HEK293 (cell line): ENCODE data around the gene CBX3.

Experiments
- CTCF ChIA-PET: fragments of 350-600 bp; formaldehyde crosslinking; extraction: SDS; loops from one replicate; lab custom pipeline; 2021; ENCODE audit warnings: antibody characterized with exemption; lab: Yijun Ruan, JAX
- POLR2A ChIA-PET: fragments of 300-600 bp; formaldehyde crosslinking; extraction: SDS; loops from one replicate; lab custom pipeline; 2020; ENCODE audit warnings: antibody characterized with exemption, inconsistent platforms; lab: Yijun Ruan, JAX
- H3K27ac ChIP-seq: fragments of 200-500 bp; sonication (Bioruptor generic); 2 replicates; pipeline ENCODE4 v1.5.1; 2014; ENCODE audit warnings: low read depth, low read length, control low read depth, inconsistent platforms; ENCODE audit errors: extremely low read depth
- H3K36me3 ChIP-seq, 2 experiments: fragments of 200-500 bp in 1 of 2; sonication (Bioruptor generic) in 1 of 2; 1 replicate in 1 of 2; 2 replicates in 1 of 2; pipeline ENCODE4 v1.5.1; 2014 to 2017; ENCODE audit warnings: inconsistent platforms in 2 of 2, low read length in 2 of 2; ENCODE audit not compliant: control insufficient read depth in 2 of 2, insufficient read depth in 1 of 2
- H3K4me1 ChIP-seq: fragments of 200-500 bp; sonication (Bioruptor generic); 2 replicates; pipeline ENCODE4 v1.5.1; 2014; ENCODE audit warnings: mild to moderate bottlenecking, low read length, inconsistent platforms; ENCODE audit not compliant: control insufficient read depth, insufficient read depth
- H3K4me3 ChIP-seq: 2 replicates; pipeline ENCODE4 v1.5.1; 2011; ENCODE audit warnings: low read depth, mild to moderate bottlenecking, control low read depth, low read length, moderate library complexity
- H3K9me3 ChIP-seq: fragments of 200-500 bp; sonication (Bioruptor generic); 2 replicates; pipeline ENCODE4 v1.5.1; 2014; ENCODE audit warnings: low read depth, low read length, inconsistent platforms; ENCODE audit not compliant: control insufficient read depth, insufficient read depth
- GFI1B ChIP-seq: fragments of 450-650 bp; formaldehyde crosslinking; IDR thresholded peaks from 2 replicates; pipeline ENCODE4 v1.5.1; 2016; ENCODE audit warnings: missing biosample characterization, missing genetic modification characterization
- IKZF3 ChIP-seq: fragments of 450-650 bp; IDR thresholded peaks from 2 replicates; pipeline ENCODE4 v1.5.0; 2018; ENCODE audit warnings: missing biosample characterization, mild to moderate bottlenecking, missing genetic modification characterization, moderate library complexity
- OVOL3 ChIP-seq: fragments of 450-650 bp; formaldehyde crosslinking; IDR thresholded peaks from 2 replicates; pipeline ENCODE4 v1.5.1; 2016; ENCODE audit warnings: missing biosample characterization, missing genetic modification characterization
- ZFP37 ChIP-seq: fragments of 450-650 bp; formaldehyde crosslinking; IDR thresholded peaks from 2 replicates; pipeline ENCODE4 v1.5.1; 2016; ENCODE audit warnings: missing biosample characterization, missing genetic modification characterization
- ZFP69B ChIP-seq: fragments of 450-650 bp; formaldehyde crosslinking; IDR thresholded peaks from 2 replicates; pipeline ENCODE4 v1.5.1; 2016; ENCODE audit warnings: missing biosample characterization, missing genetic modification characterization
- ZIC2 ChIP-seq: fragments of 450-650 bp; formaldehyde crosslinking; IDR thresholded peaks from 2 replicates; pipeline ENCODE4 v1.5.1; 2016; ENCODE audit warnings: missing biosample characterization, missing genetic modification characterization
- ZNF274 ChIP-seq, 2 experiments: fragments of 200-500 bp in 1 of 2; fragments of 450-650 bp in 1 of 2; sonication (Bioruptor generic) in 1 of 2; formaldehyde crosslinking in 1 of 2; IDR thresholded peaks; 2 replicates each; pipeline versions ENCODE4 v1.5.1 to v1.6.1; 2014 to 2016; ENCODE audit warnings: borderline replicate concordance in 1 of 2, inconsistent platforms in 1 of 2, low read length in 1 of 2, missing biosample characterization in 1 of 2, missing genetic modification characterization in 1 of 2
- ZNF391 ChIP-seq: fragments of 450-650 bp; formaldehyde crosslinking; IDR thresholded peaks from 2 replicates; pipeline ENCODE4 v1.5.1; 2016; ENCODE audit warnings: low read depth, missing biosample characterization, missing genetic modification characterization, borderline replicate concordance
- ZNF394 ChIP-seq: fragments of 450-650 bp; formaldehyde crosslinking; IDR thresholded peaks from 2 replicates; pipeline ENCODE4 v1.5.1; 2016; ENCODE audit warnings: missing biosample characterization, missing genetic modification characterization, mild to moderate bottlenecking, moderate library complexity, borderline replicate concordance
- ZNF404 ChIP-seq: fragments of 450-650 bp; formaldehyde crosslinking; IDR thresholded peaks from 2 replicates; pipeline ENCODE4 v1.5.1; 2017; ENCODE audit warnings: missing biosample characterization, missing genetic modification characterization
- ZNF555 ChIP-seq: fragments of 450-650 bp; formaldehyde crosslinking; conservative IDR thresholded peaks from 2 replicates; pipeline ENCODE4 v1.5.1; 2017; ENCODE audit warnings: missing biosample characterization, mild to moderate bottlenecking, missing genetic modification characterization, inconsistent platforms
- ZNF747 ChIP-seq: fragments of 450-650 bp; formaldehyde crosslinking; IDR thresholded peaks from 2 replicates; pipeline ENCODE4 v1.5.1; 2016; ENCODE audit warnings: missing biosample characterization, missing genetic modification characterization
- TF ChIP-seq, protein P1 (sequence below): fragments of 450-650 bp; formaldehyde crosslinking; IDR thresholded peaks from 2 replicates; pipeline ENCODE4 v1.5.1; 2017; ENCODE audit warnings: missing biosample characterization, missing genetic modification characterization
- TF ChIP-seq, protein P2 (sequence below): fragments of 450-650 bp; formaldehyde crosslinking; IDR thresholded peaks from 2 replicates; pipeline ENCODE4 v1.5.1; 2017; ENCODE audit warnings: missing biosample characterization, missing genetic modification characterization
- TF ChIP-seq, protein P3 (sequence below): fragments of 450-650 bp; formaldehyde crosslinking; IDR thresholded peaks from 2 replicates; pipeline ENCODE4 v1.5.1; 2016; ENCODE audit warnings: missing biosample characterization, missing genetic modification characterization
- TF ChIP-seq, protein P4 (sequence below): fragments of 450-650 bp; formaldehyde crosslinking; IDR thresholded peaks from 2 replicates; pipeline ENCODE4 v1.5.1; 2016; ENCODE audit warnings: missing biosample characterization, missing genetic modification characterization

Gene CBX3

DNA sequence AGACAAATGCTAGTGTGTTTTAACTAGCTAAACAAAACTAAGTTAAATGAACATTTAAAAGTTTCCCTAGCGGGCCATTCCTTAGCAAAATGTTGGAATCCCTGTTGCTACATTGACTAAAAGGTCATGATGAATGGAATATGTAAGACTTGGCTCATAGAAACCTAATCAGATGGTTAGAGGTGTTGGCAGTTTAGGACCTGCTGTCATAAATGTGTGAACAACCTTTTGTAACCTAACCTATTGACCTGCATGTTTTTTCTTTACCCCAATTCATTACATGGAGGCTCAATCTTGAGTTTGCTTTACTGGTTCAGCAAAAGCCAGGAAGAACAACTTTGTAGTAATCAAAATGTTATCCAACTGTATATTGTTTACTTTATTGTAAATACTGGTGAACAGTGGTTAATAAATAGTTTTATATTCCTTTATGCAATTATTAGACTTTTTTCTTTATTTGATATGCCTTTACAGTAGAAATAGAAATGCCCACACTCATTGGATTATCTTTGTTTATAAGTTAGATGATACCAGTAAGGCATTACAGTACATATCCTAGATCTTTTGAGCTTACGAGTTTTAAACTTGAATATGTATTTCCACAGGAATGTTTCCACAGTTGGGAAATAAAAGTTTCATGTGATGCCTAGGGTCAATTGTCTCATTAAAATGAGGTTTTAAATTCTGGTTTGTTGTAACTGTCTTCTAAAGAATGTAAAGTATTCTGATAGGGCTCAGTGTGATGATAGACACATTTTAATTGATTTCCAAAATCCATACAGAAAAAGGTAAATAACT is 11.6 kb downstream of the CBX3 start:
- H3K27ac ChIP-seq, result no peak overlapping the region
- CTCF ChIA-PET, result no interaction called here
- H3K9me3 ChIP-seq, result no peaks in the 10 kb centered on the region
- H3K4me1 ChIP-seq, result no peaks in the 10 kb centered on the region
- H3K36me3 ChIP-seq, result peaks cover 43 to 46% of the 10 kb centered on the region in 2 experiments
- TF ChIP-seq ZFP37, result no peak
- TF ChIP-seq ZNF747 (tag by site-specific recombination), result no peak
- TF ChIP-seq GFI1B, result no peak
- TF ChIP-seq, protein P1, sequence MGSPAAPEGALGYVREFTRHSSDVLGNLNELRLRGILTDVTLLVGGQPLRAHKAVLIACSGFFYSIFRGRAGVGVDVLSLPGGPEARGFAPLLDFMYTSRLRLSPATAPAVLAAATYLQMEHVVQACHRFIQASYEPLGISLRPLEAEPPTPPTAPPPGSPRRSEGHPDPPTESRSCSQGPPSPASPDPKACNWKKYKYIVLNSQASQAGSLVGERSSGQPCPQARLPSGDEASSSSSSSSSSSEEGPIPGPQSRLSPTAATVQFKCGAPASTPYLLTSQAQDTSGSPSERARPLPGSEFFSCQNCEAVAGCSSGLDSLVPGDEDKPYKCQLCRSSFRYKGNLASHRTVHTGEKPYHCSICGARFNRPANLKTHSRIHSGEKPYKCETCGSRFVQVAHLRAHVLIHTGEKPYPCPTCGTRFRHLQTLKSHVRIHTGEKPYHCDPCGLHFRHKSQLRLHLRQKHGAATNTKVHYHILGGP, result no peak
- TF ChIP-seq ZNF555 (tag by site-specific recombination), result no peak
- TF ChIP-seq, protein P2, sequence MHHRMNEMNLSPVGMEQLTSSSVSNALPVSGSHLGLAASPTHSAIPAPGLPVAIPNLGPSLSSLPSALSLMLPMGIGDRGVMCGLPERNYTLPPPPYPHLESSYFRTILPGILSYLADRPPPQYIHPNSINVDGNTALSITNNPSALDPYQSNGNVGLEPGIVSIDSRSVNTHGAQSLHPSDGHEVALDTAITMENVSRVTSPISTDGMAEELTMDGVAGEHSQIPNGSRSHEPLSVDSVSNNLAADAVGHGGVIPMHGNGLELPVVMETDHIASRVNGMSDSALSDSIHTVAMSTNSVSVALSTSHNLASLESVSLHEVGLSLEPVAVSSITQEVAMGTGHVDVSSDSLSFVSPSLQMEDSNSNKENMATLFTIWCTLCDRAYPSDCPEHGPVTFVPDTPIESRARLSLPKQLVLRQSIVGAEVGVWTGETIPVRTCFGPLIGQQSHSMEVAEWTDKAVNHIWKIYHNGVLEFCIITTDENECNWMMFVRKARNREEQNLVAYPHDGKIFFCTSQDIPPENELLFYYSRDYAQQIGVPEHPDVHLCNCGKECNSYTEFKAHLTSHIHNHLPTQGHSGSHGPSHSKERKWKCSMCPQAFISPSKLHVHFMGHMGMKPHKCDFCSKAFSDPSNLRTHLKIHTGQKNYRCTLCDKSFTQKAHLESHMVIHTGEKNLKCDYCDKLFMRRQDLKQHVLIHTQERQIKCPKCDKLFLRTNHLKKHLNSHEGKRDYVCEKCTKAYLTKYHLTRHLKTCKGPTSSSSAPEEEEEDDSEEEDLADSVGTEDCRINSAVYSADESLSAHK (tag by site-specific recombination), result no peak
- no peak for TF ChIP-seq ZIC2 (tag by site-specific recombination)
- TF ChIP-seq ZNF391 (tag by site-specific recombination), result no peak
- no peak for TF ChIP-seq ZNF274 (IDR thresholded peaks at IDR 0.05; ENCODE audit: low read length)
- no peak for TF ChIP-seq ZNF274 (tag by site-specific recombination; IDR thresholded peaks at IDR 0.05; ENCODE audit: borderline replicate concordance)
- TF ChIP-seq ZFP69B (tag by site-specific recombination), result no peak
- no peak for TF ChIP-seq ZNF394 (tag by site-specific recombination)
- TF ChIP-seq, all 188 proteins: peak for 0
- POLR2A ChIA-PET, result interaction anchor here (1.0 to 2.0 kb wide), 3 partner anchors 9 to 26 kb away, joined by 3 to 13 read pairs (median 5); partner anchors contain the start of genes CBX3 and HNRNPA2B1
- no peak overlapping the region for H3K4me3 ChIP-seq

DNA sequence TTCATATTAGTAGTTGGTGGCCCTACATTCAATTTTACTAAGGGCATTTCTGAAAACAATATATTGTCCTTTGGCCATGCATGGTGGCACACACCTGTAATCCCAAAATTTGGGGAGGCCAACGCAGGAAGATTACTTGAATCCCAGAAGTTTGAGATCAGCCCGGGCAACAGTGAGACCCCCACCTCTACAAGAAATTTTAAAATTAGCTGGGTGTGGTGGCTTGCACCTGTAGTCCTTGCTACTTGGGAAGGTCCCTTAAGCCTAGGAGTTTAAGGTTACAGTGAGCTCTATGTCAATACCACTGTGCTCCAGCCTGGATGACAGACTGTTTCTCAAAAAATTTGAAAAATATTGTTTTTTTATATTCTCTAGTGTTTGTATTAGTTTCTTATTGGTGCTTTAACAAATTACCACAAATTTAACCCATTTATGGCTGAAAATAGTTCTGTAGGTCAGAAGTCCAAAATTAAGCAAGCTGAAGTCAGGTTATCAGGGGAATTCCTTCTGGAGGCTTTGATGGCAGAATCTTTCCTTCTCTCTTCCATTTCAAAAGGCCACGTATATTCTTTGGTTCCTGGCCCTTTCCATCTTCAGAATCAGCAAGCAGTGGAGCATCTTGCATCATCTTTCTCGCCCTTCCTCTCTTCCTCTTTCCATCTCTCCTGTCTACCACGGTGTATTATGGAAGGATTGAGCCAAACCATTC is 12.4 kb downstream of the CBX3 start:
- Histone ChIP-seq H3K4me1 (no peaks in the 10 kb centered on the region), H3K36me3 (peaks cover 34 to 40% of the 10 kb centered on the region in 2 experiments), H3K9me3 (no peaks in the 10 kb centered on the region), H3K27ac (no peak overlapping the region), H3K4me3 (no peak overlapping the region)
- POLR2A ChIA-PET, result interaction anchor here (1.0 to 2.0 kb wide), 3 partner anchors 10 to 27 kb away, joined by 3 to 13 read pairs (median 5); partner anchors contain the start of genes CBX3 and HNRNPA2B1
- CTCF ChIA-PET, result interaction anchor here (0.7 kb wide), 1 partner anchor 136 kb away, joined by 3 read pairs; no protein-coding TSS in a partner anchor
- 0 out of 2 replicates have a peak, but pooled peaks have one; percentile 17 for TF ChIP-seq IKZF3 (tag by site-specific recombination)
- no peak for TF ChIP-seq ZFP69B (tag by site-specific recombination)
- TF ChIP-seq ZNF404, result no peak
- no peak for TF ChIP-seq OVOL3 (tag by site-specific recombination)
- TF ChIP-seq, all 188 proteins: peak for 1

DNA sequence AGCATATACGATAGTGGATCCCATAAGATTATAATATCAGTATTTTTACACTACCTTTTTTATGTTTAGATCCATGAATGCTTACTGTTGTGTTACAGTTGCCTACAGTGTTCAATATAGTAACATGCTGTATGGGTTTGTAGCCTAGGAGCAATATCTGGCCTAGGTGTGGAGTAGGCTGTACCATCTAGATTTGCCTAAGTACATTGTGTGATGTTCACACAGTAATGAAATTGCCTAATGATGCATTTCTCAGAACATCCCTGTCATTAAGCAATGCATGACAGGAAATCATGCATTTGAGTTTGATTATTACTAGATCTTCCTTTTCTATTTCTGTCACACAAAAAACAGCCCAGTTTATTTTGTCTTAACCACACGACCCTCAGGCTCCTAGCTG is 14.5 kb downstream of the CBX3 start:
- ChIA-PET POLR2A (interaction anchor here (1.1 kb wide), 1 partner anchor 16 kb away, joined by 3 read pairs; no protein-coding TSS in a partner anchor), CTCF (interaction anchor here (0.6 kb wide), 1 partner anchor 74 kb away, joined by 5 read pairs; no protein-coding TSS in a partner anchor)
- TF ChIP-seq, protein P3, sequence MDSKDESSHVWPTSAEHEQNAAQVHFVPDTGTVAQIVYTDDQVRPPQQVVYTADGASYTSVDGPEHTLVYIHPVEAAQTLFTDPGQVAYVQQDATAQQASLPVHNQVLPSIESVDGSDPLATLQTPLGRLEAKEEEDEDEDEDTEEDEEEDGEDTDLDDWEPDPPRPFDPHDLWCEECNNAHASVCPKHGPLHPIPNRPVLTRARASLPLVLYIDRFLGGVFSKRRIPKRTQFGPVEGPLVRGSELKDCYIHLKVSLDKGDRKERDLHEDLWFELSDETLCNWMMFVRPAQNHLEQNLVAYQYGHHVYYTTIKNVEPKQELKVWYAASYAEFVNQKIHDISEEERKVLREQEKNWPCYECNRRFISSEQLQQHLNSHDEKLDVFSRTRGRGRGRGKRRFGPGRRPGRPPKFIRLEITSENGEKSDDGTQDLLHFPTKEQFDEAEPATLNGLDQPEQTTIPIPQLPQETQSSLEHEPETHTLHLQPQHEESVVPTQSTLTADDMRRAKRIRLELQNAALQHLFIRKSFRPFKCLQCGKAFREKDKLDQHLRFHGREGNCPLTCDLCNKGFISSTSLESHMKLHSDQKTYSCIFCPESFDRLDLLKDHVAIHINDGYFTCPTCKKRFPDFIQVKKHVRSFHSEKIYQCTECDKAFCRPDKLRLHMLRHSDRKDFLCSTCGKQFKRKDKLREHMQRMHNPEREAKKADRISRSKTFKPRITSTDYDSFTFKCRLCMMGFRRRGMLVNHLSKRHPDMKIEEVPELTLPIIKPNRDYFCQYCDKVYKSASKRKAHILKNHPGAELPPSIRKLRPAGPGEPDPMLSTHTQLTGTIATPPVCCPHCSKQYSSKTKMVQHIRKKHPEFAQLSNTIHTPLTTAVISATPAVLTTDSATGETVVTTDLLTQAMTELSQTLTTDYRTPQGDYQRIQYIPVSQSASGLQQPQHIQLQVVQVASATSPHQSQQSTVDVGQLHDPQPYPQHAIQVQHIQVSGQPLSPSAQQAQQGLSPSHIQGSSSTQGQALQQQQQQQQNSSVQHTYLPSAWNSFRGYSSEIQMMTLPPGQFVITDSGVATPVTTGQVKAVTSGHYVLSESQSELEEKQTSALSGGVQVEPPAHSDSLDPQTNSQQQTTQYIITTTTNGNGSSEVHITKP, result peak; percentile 53
- TF ChIP-seq, protein P4, sequence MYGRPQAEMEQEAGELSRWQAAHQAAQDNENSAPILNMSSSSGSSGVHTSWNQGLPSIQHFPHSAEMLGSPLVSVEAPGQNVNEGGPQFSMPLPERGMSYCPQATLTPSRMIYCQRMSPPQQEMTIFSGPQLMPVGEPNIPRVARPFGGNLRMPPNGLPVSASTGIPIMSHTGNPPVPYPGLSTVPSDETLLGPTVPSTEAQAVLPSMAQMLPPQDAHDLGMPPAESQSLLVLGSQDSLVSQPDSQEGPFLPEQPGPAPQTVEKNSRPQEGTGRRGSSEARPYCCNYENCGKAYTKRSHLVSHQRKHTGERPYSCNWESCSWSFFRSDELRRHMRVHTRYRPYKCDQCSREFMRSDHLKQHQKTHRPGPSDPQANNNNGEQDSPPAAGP (tag by site-specific recombination), result no peak
- Histone ChIP-seq H3K4me1 (no peaks in the 10 kb centered on the region), H3K36me3 (peaks cover 14 to 19% of the 10 kb centered on the region in 2 experiments; a peak in 2 of 3 replicates), H3K9me3 (no peaks in the 10 kb centered on the region), H3K27ac (no peak overlapping the region), H3K4me3 (no peak overlapping the region)
